Right lobe of liver (tissue), 4 donors: ENCODE measurements around the gene C22orf31.

ENCODE experiments used
- CTCF ChIP-seq, 4 donors: fragments of 200-600 bp in 3 of 4; fragments of 450-650 bp in 1 of 4; IDR thresholded peaks; one replicate each; pipeline versions ENCODE4 v1.5.1 to v1.8.0; 2016 to 2022; ENCODE audit warnings: antibody characterized with exemption in 4 of 4, mild to moderate bottlenecking in 2 of 4
- POLR2A ChIP-seq: fragments of 450-650 bp; IDR thresholded peaks from one replicate; pipeline ENCODE4 v1.6.1; 2017; ENCODE audit warnings: antibody characterized with exemption, mild to moderate bottlenecking
- donor health status: DM: no; HTN: no; CAD: no.
- donor health status: DM: no; HTN: no; CAD: no.
- donor health status: DM: no; HTN: yes; CAD: no.

- no peak for TF ChIP-seq CTCF (IDR thresholded peaks at IDR 0.05)
- no peak for TF ChIP-seq POLR2A
Measured at GRCh38 chr22:29090039-29090438, 28.4 kb upstream of the C22orf31 start.
